Measurements from ENCODE around the gene SLC26A2.

GRCh38 chr5:149922950-149923349, 37.6 kb upstream of the SLC26A2 start:
- no peak for TF ChIP-seq EZH2phosphoT487 (IDR thresholded peaks at IDR 0.05; ENCODE audit: unreplicated experiment)
- TF ChIP-seq CTCF (conservative IDR thresholded peaks at IDR 0.05; ENCODE audit: low read depth in 2 of 2): no peak
- no peak for TF ChIP-seq EZH2 (IDR thresholded peaks at IDR 0.05; ENCODE audit: low read depth, unreplicated experiment)
- no peak for TF ChIP-seq JUNB (IDR thresholded peaks at IDR 0.05; ENCODE audit: unreplicated experiment)
- TF ChIP-seq POLR2AphosphoS5 (IDR thresholded peaks at IDR 0.05; ENCODE audit: low read depth): no peak
- no peak for TF ChIP-seq ETS1 (IDR thresholded peaks at IDR 0.05)
- no peak for TF ChIP-seq REST (IDR thresholded peaks at IDR 0.05; ENCODE audit: unreplicated experiment)
- no peak for TF ChIP-seq STAT1 (IDR thresholded peaks at IDR 0.05; ENCODE audit: unreplicated experiment)

Data from GM23338 (cell line).